Gastroesophageal sphincter (tissue), 4 donors: Measurements from ENCODE around the gene MTERF4. TPM values are rescaled to one million over a fixed set of nuclear protein-coding genes. Genes with fewer than 3 reads are reported as not detected.

Experiments
- ATAC-seq: fragments of 150-250 bp; one replicate; pipeline ENCODE4 v1.9.1; 2016; ENCODE audit warnings: mild to moderate bottlenecking, moderate library complexity
- H3K27ac ChIP-seq, 4 donors: fragments of 200-600 bp; sonication (generic) in 3 of 4; 1 replicate in 3 of 4; 2 replicates in 1 of 4; pipeline ENCODE4 v1.5.1; 2016 to 2019
- H3K27me3 ChIP-seq: fragments of 200-600 bp; sonication (generic); one replicate; pipeline ENCODE4 v1.5.1; 2019
- H3K36me3 ChIP-seq, 2 donors: fragments of 200-600 bp; sonication (generic); one replicate each; pipeline ENCODE4 v1.5.1; 2019; ENCODE audit warnings: control low read depth in 1 of 2
- H3K4me1 ChIP-seq, 3 donors: fragments of 200-600 bp; sonication (generic); 1 replicate in 2 of 3; 2 replicates in 1 of 3; pipeline ENCODE4 v1.5.1; 2016 to 2019; ENCODE audit warnings: control low read depth in 2 of 3
- H3K4me3 ChIP-seq, 2 donors: fragments of 200-600 bp; sonication (generic); one replicate each; pipeline ENCODE4 v1.5.1; 2019; ENCODE audit warnings: mild to moderate bottlenecking in 1 of 2, moderate library complexity in 1 of 2
- H3K9me3 ChIP-seq, 3 donors: fragments of 200-600 bp; sonication (generic); one replicate each; pipeline ENCODE4 v1.5.1; 2017 to 2019; ENCODE audit warnings: control low read depth in 2 of 3
- CTCF ChIP-seq, 4 experiments: fragments of 200-600 bp in 2 of 4; fragments of 450-650 bp in 2 of 4; sonication (generic) in 1 of 4; IDR thresholded peaks; one replicate each; pipeline ENCODE4 v1.5.1; 2017 to 2019; ENCODE audit warnings: antibody characterized with exemption in 4 of 4, mild to moderate bottlenecking in 2 of 4, moderate library complexity in 2 of 4
- EP300 ChIP-seq: sonication (generic); formaldehyde crosslinking; IDR thresholded peaks from one replicate; pipeline ENCODE4 v1.6.1; 2017; ENCODE audit warnings: antibody characterized with exemption, mild to moderate bottlenecking
- POLR2A ChIP-seq, 2 donors: fragments of 450-650 bp; IDR thresholded peaks; one replicate each; pipeline ENCODE4 v1.6.1; 2017; ENCODE audit warnings: antibody characterized with exemption in 2 of 2, mild to moderate bottlenecking in 2 of 2, moderate library complexity in 1 of 2
- POLR2AphosphoS5 ChIP-seq: sonication (generic); formaldehyde crosslinking; IDR thresholded peaks from one replicate; pipeline ENCODE4 v1.6.1; 2017; ENCODE audit warnings: antibody characterized with exemption
- WGBS, 2 donors: methylation state at CpG; one replicate each; pipeline ENCODE4 v1.1.5; 2018; ENCODE audit warnings: low coverage in 1 of 2; 5-methylcytosine and 5-hydroxymethylcytosine counted together
- total RNA-seq, 4 donors: library from RNA; depleted of rRNA; stranded (reverse); fragments of >200 nt; gene quantifications; one replicate each; pipeline ENCODE4 v1.1.0, GENCODE V29; 2016

The MTERF4 gene
- total RNA-seq, 4 donors from 2014 or later = 27.1 to 33.0 (median 32.1) TPM

- Histone ChIP-seq H3K27ac (peak within 1 kb of the TSS in 3 of 4 donors; percentile 81 to 88 (median 85)), H3K36me3 (peaks cover 0 to 10% of the 10 kb centered on the region in 2 donors), H3K9me3 (no peaks in the 10 kb centered on the region), H3K4me1 (peaks cover 0 to 32% (median 3%) of the 10 kb centered on the region in 3 donors), H3K4me3 (peak within 1 kb of the TSS; percentile 82 to 86), H3K27me3 (no peaks in the 10 kb centered on the region)
- ATAC-seq = peak; percentile 91
- peak in 1 of 4 experiments; percentile 7 for TF ChIP-seq CTCF (IDR thresholded peaks at IDR 0.05)
- peak; percentile 32 for TF ChIP-seq POLR2AphosphoS5
- TF ChIP-seq EP300 = no peak
- TF ChIP-seq POLR2A (IDR thresholded peaks at IDR 0.05) = no peak
- WGBS, 2 donors = 0% methylated on average over 2 to 4 of the region's 88 CpGs
These were observed 47.0 kb upstream of the MTERF4 start, which contains the start of gene PASK for GRCh38 chr2:241148891-241149674. Gene PASK (minus strand): TSS chr2:241149472. CDS start chr2:241143032, 6,440 bp downstream.

GRCh38 chr2:241148239-241148638 is 46.2 kb upstream of the MTERF4 start:
- H3K9me3 ChIP-seq = no peaks in the 10 kb centered on the region
- ATAC-seq = no peak
- peaks cover 0 to 32% (median 3%) of the 10 kb centered on the region in 3 donors for H3K4me1 ChIP-seq
- 87 to 100% methylated on average over 1 to 4 of the region's 4 CpGs for WGBS, 2 donors
- H3K36me3 ChIP-seq = peaks cover 0 to 3% of the 10 kb centered on the region in 2 donors
- no peak overlapping the region for H3K27ac ChIP-seq
- no peak for TF ChIP-seq POLR2AphosphoS5
- TF ChIP-seq POLR2A (IDR thresholded peaks at IDR 0.05) = no peak
- TF ChIP-seq EP300 = no peak
- TF ChIP-seq CTCF (IDR thresholded peaks at IDR 0.05) = no peak
- H3K27me3 ChIP-seq = no peaks in the 10 kb centered on the region
- peak overlapping the region in 1 of 2 donors; percentile 86 for H3K4me3 ChIP-seq

GRCh38 chr2:241147336-241147735 is 45.2 kb upstream of the MTERF4 start:
- ATAC-seq = no peak
- Histone ChIP-seq H3K9me3 (no peaks in the 10 kb centered on the region), H3K27ac (no peak overlapping the region), H3K27me3 (no peaks in the 10 kb centered on the region), H3K36me3 (peaks cover 0 to 3% of the 10 kb centered on the region in 2 donors), H3K4me1 (peaks cover 0 to 32% (median 3%) of the 10 kb centered on the region in 3 donors), H3K4me3 (no peak overlapping the region)
- WGBS, 2 donors = 90 to 100% methylated on average over 2 to 3 of the region's 3 CpGs
- TF ChIP-seq POLR2AphosphoS5 (no peak), CTCF (IDR thresholded peaks at IDR 0.05) (no peak)

- Histone ChIP-seq H3K27ac (no peak overlapping the region), H3K4me1 (peaks cover 0 to 22% (median 3%) of the 10 kb centered on the region in 3 donors), H3K9me3 (no peaks in the 10 kb centered on the region), H3K4me3 (no peak overlapping the region), H3K36me3 (peaks cover 0 to 7% of the 10 kb centered on the region in 2 donors), H3K27me3 (no peaks in the 10 kb centered on the region)
- no peak for ATAC-seq
- TF ChIP-seq CTCF (IDR thresholded peaks at IDR 0.05) (no peak), EP300 (no peak), POLR2AphosphoS5 (no peak), POLR2A (IDR thresholded peaks at IDR 0.05) (no peak)
- 82 to 85% methylated on average over 4 of the region's 4 CpGs for WGBS, 2 donors
These were observed 44.2 kb upstream of the MTERF4 start for GRCh38 chr2:241146286-241146685.

- no peaks in the 10 kb centered on the region for H3K9me3 ChIP-seq
- no peaks in the 10 kb centered on the region for H3K4me1 ChIP-seq
- TF ChIP-seq EP300 (no peak), POLR2A (IDR thresholded peaks at IDR 0.05) (no peak), POLR2AphosphoS5 (no peak), CTCF (IDR thresholded peaks at IDR 0.05) (no peak)
- H3K36me3 ChIP-seq = peaks cover 0 to 29% of the 10 kb centered on the region in 2 donors
- no peak overlapping the region for H3K27ac ChIP-seq
- no peak overlapping the region for H3K4me3 ChIP-seq
- WGBS, 2 donors = 80% methylated on average over 6 of the region's 9 CpGs; no CpG with 5 or more reads in 1 of the 2 donors
- no peaks in the 10 kb centered on the region for H3K27me3 ChIP-seq
- no peak for ATAC-seq
These were observed 40.5 kb upstream of the MTERF4 start for GRCh38 chr2:241142593-241142992.
